ENCODE data around the gene MAP4K4.

MAP4K4 gene

DNA sequence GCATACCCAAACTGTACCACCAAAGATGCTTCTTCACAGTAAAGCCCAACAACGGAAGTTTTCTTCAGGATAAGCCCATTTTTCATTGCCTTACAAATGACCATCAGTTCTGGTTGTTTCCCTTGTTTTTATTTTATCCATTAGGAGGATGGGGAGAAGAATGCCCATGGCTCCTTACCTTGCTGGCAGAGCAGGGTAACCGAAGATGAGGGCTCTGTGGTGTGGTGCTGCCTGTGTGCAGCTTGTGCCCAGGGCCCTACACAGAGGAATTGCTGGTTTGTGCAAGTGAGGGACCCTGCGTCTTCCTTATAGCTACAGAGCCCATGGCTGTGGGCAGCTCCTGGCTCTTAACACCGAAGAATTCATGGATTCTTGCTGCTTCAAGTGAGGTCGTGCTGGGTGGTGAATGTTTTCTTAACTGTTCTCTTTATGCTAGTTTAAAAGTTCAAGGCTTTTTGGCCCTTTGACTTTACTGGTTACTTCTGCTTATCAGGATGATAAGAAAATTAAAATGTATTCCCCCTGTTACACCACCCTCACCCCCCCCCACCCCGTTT, 110.6 kb downstream of the MAP4K4 start:
- H3K27ac ChIP-seq: no peak overlapping the region
- H3K27me3 ChIP-seq: no peaks in the 10 kb centered on the region
- peaks cover 5% of the 10 kb centered on the region for H3K36me3 ChIP-seq
- no peaks in the 10 kb centered on the region for H3K9me3 ChIP-seq
- TF ChIP-seq CTCF (IDR thresholded peaks at IDR 0.05): no peak
- H3K4me1 ChIP-seq (ENCODE audit: control insufficient read depth in 1 of 2, insufficient read depth in 1 of 2, low read depth in 1 of 2, low read length in 1 of 2): peaks cover 0 to 13% of the 10 kb centered on the region in 2 experiments
- no peak overlapping the region for H3K4me3 ChIP-seq (ENCODE audit: low read depth in 1 of 2, low read length in 1 of 2)

DNA sequence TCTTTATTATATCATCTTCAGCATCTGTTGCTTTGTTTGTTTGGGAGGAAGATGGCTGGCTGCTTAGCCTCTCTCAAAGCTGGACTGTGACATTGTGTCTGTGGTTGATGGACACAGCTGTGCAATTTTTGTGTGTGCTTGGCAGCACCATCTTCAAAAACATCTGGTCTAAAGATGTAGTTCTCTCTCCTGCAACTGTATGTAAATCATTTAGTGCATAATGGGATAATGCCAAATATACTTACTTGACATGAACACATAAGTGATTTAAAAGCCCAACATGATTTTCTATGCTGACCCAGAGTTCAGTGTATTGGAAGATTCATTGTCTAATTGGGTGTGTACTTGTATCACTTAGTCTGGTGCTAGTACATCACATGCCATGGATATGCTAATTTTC, 112.2 kb downstream of the MAP4K4 start:
- no peak for TF ChIP-seq CTCF (IDR thresholded peaks at IDR 0.05)
- peaks cover 0 to 6% of the 10 kb centered on the region in 2 experiments for H3K4me1 ChIP-seq (ENCODE audit: control insufficient read depth in 1 of 2, insufficient read depth in 1 of 2, low read depth in 1 of 2, low read length in 1 of 2)
- H3K4me3 ChIP-seq (ENCODE audit: low read depth in 1 of 2, low read length in 1 of 2): no peak overlapping the region
- H3K27ac ChIP-seq: no peak overlapping the region
- no peaks in the 10 kb centered on the region for H3K9me3 ChIP-seq
- H3K27me3 ChIP-seq: no peaks in the 10 kb centered on the region
- peaks cover 5% of the 10 kb centered on the region for H3K36me3 ChIP-seq

DNA sequence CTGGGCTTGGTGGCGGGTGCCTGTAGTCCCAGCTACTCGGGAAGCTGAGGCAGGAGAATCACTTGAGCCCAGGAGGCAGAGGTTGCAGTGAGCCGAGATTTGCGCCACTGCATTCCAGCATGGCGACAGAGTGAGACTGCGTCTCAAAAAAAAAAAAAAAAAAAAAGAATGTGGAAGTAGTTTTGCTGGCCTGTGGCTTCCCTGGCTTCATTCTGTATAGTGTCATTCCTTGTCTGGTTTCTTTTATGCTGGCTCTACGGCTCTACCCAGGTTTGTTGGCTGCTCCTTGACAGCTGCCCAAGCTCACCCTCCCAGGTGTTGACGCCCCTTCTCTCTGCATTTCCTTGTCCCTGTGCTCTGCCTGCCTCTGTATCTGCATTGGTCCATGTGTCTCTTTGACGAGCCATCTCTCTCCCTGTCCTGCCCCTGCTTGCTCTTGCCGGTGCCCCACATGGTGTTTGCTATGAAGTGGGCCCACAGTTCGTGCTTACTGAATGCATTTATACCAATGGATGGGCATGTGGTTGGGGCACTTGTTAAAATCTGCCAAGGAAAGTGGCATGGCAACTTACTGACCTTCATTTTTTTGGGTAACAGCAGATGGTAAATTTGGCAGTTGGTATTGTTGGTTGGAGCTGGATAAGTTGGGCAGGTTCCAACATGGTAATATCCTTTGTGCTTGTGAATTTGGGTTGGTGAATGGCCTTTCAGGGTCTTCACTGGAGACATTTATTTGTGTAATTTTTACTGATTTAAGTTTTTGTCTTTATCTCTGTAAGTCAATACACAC, 113.9 kb downstream of the MAP4K4 start:
- TF ChIP-seq CTCF (IDR thresholded peaks at IDR 0.05): no peak

GRCh38 chr2:101812226-101812625, 114.7 kb downstream of the MAP4K4 start:
- H3K4me1 ChIP-seq (ENCODE audit: control insufficient read depth in 1 of 2, insufficient read depth in 1 of 2, low read depth in 1 of 2, low read length in 1 of 2): peaks cover 0 to 3% of the 10 kb centered on the region in 2 experiments
- no peak for TF ChIP-seq CTCF (IDR thresholded peaks at IDR 0.05)

More for the DNA sequence above, 113.9 kb downstream of the MAP4K4 start:
- H3K27me3 ChIP-seq: no peaks in the 10 kb centered on the region
- H3K36me3 ChIP-seq: no peaks in the 10 kb centered on the region
- peaks cover 0 to 6% of the 10 kb centered on the region in 2 experiments for H3K4me1 ChIP-seq (ENCODE audit: control insufficient read depth in 1 of 2, insufficient read depth in 1 of 2, low read depth in 1 of 2, low read length in 1 of 2)
- H3K4me3 ChIP-seq (ENCODE audit: low read depth in 1 of 2, low read length in 1 of 2): no peak overlapping the region
- no peak overlapping the region for H3K27ac ChIP-seq
- no peaks in the 10 kb centered on the region for H3K9me3 ChIP-seq

DNA sequence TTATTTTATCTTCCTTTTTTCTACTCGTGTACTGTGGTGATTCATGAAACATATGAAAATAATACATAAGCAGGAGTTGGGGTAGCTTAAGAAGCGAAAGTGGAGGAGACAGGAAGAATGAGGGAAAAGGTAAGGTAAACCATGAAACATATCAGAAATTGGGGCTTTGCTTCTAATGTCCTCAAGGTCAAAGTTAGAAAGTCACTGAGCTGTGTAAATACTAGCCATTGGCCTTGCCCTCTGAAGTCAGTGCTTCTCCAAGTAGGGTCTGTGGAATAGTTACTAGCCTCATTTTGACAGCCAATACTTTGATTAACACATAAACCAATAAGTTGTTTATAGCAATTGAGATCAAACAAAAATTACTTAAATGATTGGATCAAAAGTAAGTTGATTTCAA, 117.2 kb downstream of the MAP4K4 start:
- H3K4me3 ChIP-seq (ENCODE audit: low read depth in 1 of 2, low read length in 1 of 2): no peak overlapping the region
- no peaks in the 10 kb centered on the region for H3K36me3 ChIP-seq
- H3K4me1 ChIP-seq (ENCODE audit: control insufficient read depth in 1 of 2, insufficient read depth in 1 of 2, low read depth in 1 of 2, low read length in 1 of 2): no peaks in the 10 kb centered on the region
- TF ChIP-seq CTCF (IDR thresholded peaks at IDR 0.05): no peak
- H3K27me3 ChIP-seq: no peaks in the 10 kb centered on the region
- no peaks in the 10 kb centered on the region for H3K9me3 ChIP-seq
- H3K27ac ChIP-seq: no peak overlapping the region

More at GRCh38 chr2:101812226-101812625, 114.7 kb downstream of the MAP4K4 start:
- no peaks in the 10 kb centered on the region for H3K27me3 ChIP-seq
- no peak overlapping the region for H3K27ac ChIP-seq
- H3K4me3 ChIP-seq (ENCODE audit: low read depth in 1 of 2, low read length in 1 of 2): no peak overlapping the region
- H3K9me3 ChIP-seq: no peaks in the 10 kb centered on the region
- H3K36me3 ChIP-seq: no peaks in the 10 kb centered on the region

Measured in neutrophil (primary cell).